Thymus (tissue), 11 donors: Measurements from ENCODE around the gene PLXNA4. TPM values are rescaled to one million over a fixed set of nuclear protein-coding genes. Genes with fewer than 3 reads are reported as not detected.

ENCODE experiments used
- DNase-seq, 9 donors: peaks; one replicate each; pipeline ENCODE4 v3.0.0-alpha.2; 2013; ENCODE audit warnings: low spot score in 9 of 9, low read depth in 6 of 9, missing footprints in 1 of 9
- H3K27ac ChIP-seq, 2 donors: one replicate each; pipeline ENCODE4 v1.5.1; 2013; ENCODE audit warnings: control low read depth in 1 of 2, low read depth in 1 of 2, low read length in 1 of 2, mild to moderate bottlenecking in 1 of 2, moderate library complexity in 1 of 2
- H3K27me3 ChIP-seq, 2 donors: one replicate each; pipeline ENCODE4 v1.5.1; 2013; ENCODE audit warnings: low read length in 1 of 2; ENCODE audit not compliant: control insufficient read depth in 2 of 2, insufficient read depth in 1 of 2
- H3K36me3 ChIP-seq, 2 donors: one replicate each; pipeline ENCODE4 v1.5.1; 2013; ENCODE audit warnings: low read length in 1 of 2, mild to moderate bottlenecking in 1 of 2, moderate library complexity in 1 of 2; ENCODE audit not compliant: control insufficient read depth in 2 of 2, insufficient read depth in 2 of 2
- H3K4me1 ChIP-seq, 2 donors: one replicate each; pipeline ENCODE4 v1.5.1; 2013; ENCODE audit warnings: low read length in 2 of 2; ENCODE audit not compliant: control insufficient read depth in 2 of 2, insufficient read depth in 2 of 2
- H3K4me3 ChIP-seq, 2 donors: one replicate each; pipeline ENCODE4 v1.5.1; 2013; ENCODE audit warnings: low read length in 2 of 2, control low read depth in 1 of 2, mild to moderate bottlenecking in 1 of 2
- H3K9me3 ChIP-seq, 2 donors: one replicate each; pipeline ENCODE4 v1.5.1; 2013; ENCODE audit warnings: low read length in 1 of 2, mild to moderate bottlenecking in 1 of 2; ENCODE audit not compliant: control insufficient read depth in 2 of 2, insufficient read depth in 1 of 2
- WGBS: extraction: QIAGEN DNeasy Blood & Tissue Kit; methylation state at CpG from one replicate; pipeline ENCODE4 v1.1.7; 2013; 5-methylcytosine and 5-hydroxymethylcytosine counted together
- polyA plus RNA-seq: library from polyadenylated mRNA; stranded (reverse); fragments of 200-250 nt; gene quantifications from one replicate; pipeline ENCODE4 v1.2.3, GENCODE V29; 2013
- total RNA-seq: library from RNA; stranded (reverse); fragments of 120-200 nt; gene quantifications from one replicate; pipeline ENCODE4 v1.2.4, GENCODE V29; 2013
- donor health status: healthy.

The PLXNA4 gene
- total and polyA plus RNA-seq, 2 donors = 0.21 to 0.66 TPM

- Histone ChIP-seq H3K4me1 (no peaks in the 10 kb centered on the region), H3K9me3 (no peaks in the 10 kb centered on the region), H3K36me3 (no peaks in the 10 kb centered on the region), H3K4me3 (no peak overlapping the region), H3K27ac (no peak overlapping the region), H3K27me3 (no peaks in the 10 kb centered on the region)
- DNase-seq = no peak
- 76% methylated on average over 6 of the region's 6 CpGs for WGBS
Measured at GRCh38 chr7:132300599-132301277, 275.5 kb downstream of the PLXNA4 start.

DNA sequence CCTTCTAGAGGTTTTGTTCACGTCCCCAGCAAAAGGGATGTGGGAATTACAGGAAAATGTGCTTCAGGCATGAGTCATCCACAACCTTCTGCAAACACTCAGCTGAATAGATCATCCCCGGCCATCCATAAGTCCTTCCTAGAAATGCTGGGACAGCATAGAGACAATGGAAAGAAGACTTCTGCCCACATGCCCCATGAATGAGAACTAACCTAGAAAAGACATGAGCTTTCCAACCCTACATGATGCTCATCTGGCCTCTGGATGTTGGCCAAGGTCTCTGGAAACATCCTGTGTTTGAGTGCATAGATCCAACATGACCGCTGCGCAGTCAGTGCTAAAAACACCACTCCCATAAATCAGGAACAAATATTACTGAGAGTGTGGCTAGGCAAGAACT is 277.5 kb downstream of the PLXNA4 start:
- Histone ChIP-seq H3K36me3 (no peaks in the 10 kb centered on the region), H3K4me3 (no peak overlapping the region), H3K4me1 (no peaks in the 10 kb centered on the region), H3K9me3 (no peaks in the 10 kb centered on the region), H3K27ac (no peak overlapping the region), H3K27me3 (no peaks in the 10 kb centered on the region)
- no peak for DNase-seq
- 75% methylated on average over 4 of the region's 4 CpGs for WGBS

- Histone ChIP-seq H3K4me3 (no peak overlapping the region), H3K27me3 (no peaks in the 10 kb centered on the region), H3K9me3 (no peaks in the 10 kb centered on the region), H3K27ac (no peak overlapping the region), H3K36me3 (no peaks in the 10 kb centered on the region), H3K4me1 (no peaks in the 10 kb centered on the region)
- no peak for DNase-seq
- 87% methylated on average over 8 of the region's 8 CpGs for WGBS
Measured at GRCh38 chr7:132296820-132297219, 279.4 kb downstream of the PLXNA4 start.

- no peaks in the 10 kb centered on the region for H3K4me1 ChIP-seq
- DNase-seq = no peak
- 85% methylated on average over 3 of the region's 3 CpGs for WGBS
- peaks cover 0 to 1% of the 10 kb centered on the region in 2 donors for H3K9me3 ChIP-seq
- no peaks in the 10 kb centered on the region for H3K36me3 ChIP-seq
- H3K27me3 ChIP-seq = no peaks in the 10 kb centered on the region
- H3K27ac ChIP-seq = no peak overlapping the region
- H3K4me3 ChIP-seq = no peak overlapping the region
Measured at GRCh38 chr7:132295175-132295574, 281.1 kb downstream of the PLXNA4 start.

DNA sequence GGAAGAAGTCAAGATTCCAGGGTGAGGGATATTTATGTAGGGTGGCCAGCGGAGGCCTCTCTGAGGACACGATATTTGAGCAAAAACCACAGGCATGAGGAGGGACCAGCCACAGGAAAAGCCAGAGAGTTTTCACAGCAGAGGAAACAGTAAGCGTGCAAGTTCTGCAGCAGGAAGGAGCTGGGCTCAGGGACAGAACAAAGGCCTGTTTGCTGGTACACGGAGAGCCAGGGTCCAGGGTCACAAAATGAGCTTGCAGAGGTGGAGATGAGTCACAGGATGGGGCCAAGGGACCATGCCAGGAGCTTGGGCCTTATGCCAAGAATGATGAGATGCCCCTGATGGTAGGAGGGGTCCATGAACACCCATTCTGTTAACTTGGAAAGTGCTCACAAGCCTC is 283.5 kb downstream of the PLXNA4 start:
- WGBS = 40% methylated on average over 4 of the region's 4 CpGs
- Histone ChIP-seq H3K9me3 (peaks cover 0 to 1% of the 10 kb centered on the region in 2 donors), H3K27me3 (no peaks in the 10 kb centered on the region), H3K4me3 (no peak overlapping the region), H3K4me1 (no peaks in the 10 kb centered on the region), H3K36me3 (no peaks in the 10 kb centered on the region), H3K27ac (no peak overlapping the region)
- DNase-seq = no peak

DNA sequence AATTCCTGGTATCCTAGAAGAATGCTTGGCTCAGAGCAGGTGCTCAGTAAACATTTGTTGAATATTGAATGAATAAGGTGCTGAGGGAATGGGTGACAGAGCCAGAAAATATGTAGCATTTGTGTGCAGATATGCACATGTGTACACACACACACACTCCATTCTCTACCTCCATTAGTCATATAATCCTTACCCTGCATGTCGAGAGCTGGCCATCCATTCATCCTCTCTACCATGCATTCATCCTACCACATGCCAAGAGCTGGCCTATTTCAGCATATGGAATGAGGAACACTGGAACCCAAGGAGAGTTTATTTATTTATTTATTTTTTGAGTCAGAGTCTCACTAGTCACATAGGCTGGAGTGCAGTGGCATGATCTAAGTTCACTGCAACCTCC is 284.8 kb downstream of the PLXNA4 start:
- Histone ChIP-seq H3K9me3 (peaks cover 0 to 1% of the 10 kb centered on the region in 2 donors), H3K27me3 (no peaks in the 10 kb centered on the region), H3K4me1 (no peaks in the 10 kb centered on the region), H3K36me3 (no peaks in the 10 kb centered on the region), H3K27ac (no peak overlapping the region), H3K4me3 (no peak overlapping the region)
- DNase-seq = no peak
- WGBS = 93% methylated on average over 1 of the region's 1 CpG

DNA sequence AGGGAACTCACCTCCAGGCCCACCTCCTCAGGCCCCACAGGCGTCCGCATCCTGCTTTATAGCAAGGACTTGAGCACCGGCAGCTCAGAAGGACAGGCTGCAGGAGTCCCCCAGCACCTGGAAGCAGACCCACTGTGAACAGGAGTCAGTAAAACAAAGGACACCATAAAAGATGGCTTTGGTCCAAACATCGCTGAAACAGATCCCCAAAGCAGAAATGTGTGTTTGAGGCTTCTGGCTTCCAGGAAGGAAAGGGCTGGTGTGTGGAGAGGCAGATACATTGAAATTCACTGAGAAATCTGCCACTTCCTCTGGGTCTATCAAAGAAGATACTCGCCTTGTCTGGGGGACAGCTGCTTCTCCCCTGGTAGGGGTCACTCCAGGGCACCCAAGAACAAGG is 286.2 kb downstream of the PLXNA4 start:
- DNase-seq = no peak
- WGBS = 74% methylated on average over 5 of the region's 5 CpGs
- no peaks in the 10 kb centered on the region for H3K36me3 ChIP-seq

DNA sequence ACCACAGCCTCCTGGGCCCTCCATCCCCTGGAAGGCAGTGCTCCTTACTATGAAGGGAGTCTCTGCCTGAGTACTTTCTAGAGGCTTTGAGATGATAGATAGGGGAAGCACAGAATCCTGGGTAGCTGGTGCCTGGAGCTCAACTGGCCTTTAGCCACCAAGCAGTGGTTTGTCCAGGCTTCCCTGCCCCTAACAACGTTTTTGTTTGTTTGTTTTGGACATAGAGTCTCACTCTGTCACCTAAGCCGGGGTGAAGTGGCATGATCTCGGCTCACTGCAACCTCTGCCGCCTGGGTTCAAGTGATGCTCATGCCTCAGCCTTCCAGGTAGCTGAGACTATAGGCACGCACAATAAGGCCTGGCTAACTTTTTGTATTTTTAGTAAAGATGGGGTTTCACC is 289.4 kb downstream of the PLXNA4 start:
- peaks cover 0 to 1% of the 10 kb centered on the region in 2 donors for H3K9me3 ChIP-seq
- no peaks in the 10 kb centered on the region for H3K4me1 ChIP-seq
- WGBS = 82% methylated on average over 5 of the region's 5 CpGs
- DNase-seq = no peak
- no peak overlapping the region for H3K27ac ChIP-seq
- no peak overlapping the region for H3K4me3 ChIP-seq
- no peaks in the 10 kb centered on the region for H3K36me3 ChIP-seq
- no peaks in the 10 kb centered on the region for H3K27me3 ChIP-seq

More for the DNA sequence above, 286.2 kb downstream of the PLXNA4 start:
- Histone ChIP-seq H3K9me3 (peaks cover 0 to 1% of the 10 kb centered on the region in 2 donors), H3K27me3 (no peaks in the 10 kb centered on the region), H3K4me1 (no peaks in the 10 kb centered on the region), H3K4me3 (no peak overlapping the region), H3K27ac (no peak overlapping the region)

GRCh38 chr7:132280335-132280734 is 295.9 kb downstream of the PLXNA4 start:
- H3K9me3 ChIP-seq = no peaks in the 10 kb centered on the region
- H3K4me3 ChIP-seq = no peak overlapping the region
- H3K27ac ChIP-seq = no peak overlapping the region
- no peaks in the 10 kb centered on the region for H3K4me1 ChIP-seq
- 73% methylated on average over 2 of the region's 2 CpGs for WGBS
- H3K36me3 ChIP-seq = no peaks in the 10 kb centered on the region
- DNase-seq = no peak
- no peaks in the 10 kb centered on the region for H3K27me3 ChIP-seq
